T-cell (primary cell): Measurements from ENCODE around the gene ICAM5. TPM values are rescaled to one million over a fixed set of nuclear protein-coding genes. Genes with fewer than 3 reads are reported as not detected.

Experiments
- ATAC-seq, 4 experiments: fragments of 200-7000 bp in 3 of 4; fragments of 150-1000 bp in 1 of 4; cut with Tn5 transposase; replicated peaks in 1 of 4; 1 replicate in 3 of 4; 2 replicates in 1 of 4; pipeline ENCODE4 v1.10.0; 2021; ENCODE audit warnings: moderate library complexity in 3 of 4, mild to moderate bottlenecking in 2 of 4, moderate number of reproducible peaks in 1 of 4
- CTCF ChIA-PET, 2 donors: fragments of 300-600 bp; sonication (Branson Sonifier 250); formaldehyde crosslinking; loops; one replicate each; lab custom pipeline; 2022; ENCODE audit warnings: antibody characterized with exemption in 2 of 2; lab: Charles Lee
- POLR2A ChIA-PET, 2 donors: fragments of 300-600 bp; sonication (Branson Sonifier 250); formaldehyde crosslinking; loops; one replicate each; lab custom pipeline; 2022; ENCODE audit warnings: antibody characterized with exemption in 2 of 2; lab: Charles Lee
- DNase-seq, 35 experiments: peaks; one replicate each; pipeline versions ENCODE4 v3.0.0 to v3.0.0-alpha.2; 2013 to 2023
- H3K27ac ChIP-seq: one replicate; pipeline ENCODE4 v1.5.1; 2013; ENCODE audit warnings: low read length
- H3K27me3 ChIP-seq, 2 experiments: replicated peaks in 1 of 2; 1 replicate in 1 of 2; 2 replicates in 1 of 2; pipeline versions ENCODE4 v1.6.1 to v1.7.0; 2013; ENCODE audit warnings: low read length in 1 of 2, mixed read lengths in 1 of 2; ENCODE audit not compliant: control insufficient read depth in 2 of 2, insufficient read depth in 2 of 2; ENCODE audit errors: extremely low read depth in 1 of 2
- H3K36me3 ChIP-seq, 2 donors: 1 replicate in 1 of 2; 2 replicates in 1 of 2; pipeline versions ENCODE4 v1.6.1 to v1.7.0; 2013; ENCODE audit warnings: low read length in 1 of 2; ENCODE audit not compliant: control insufficient read depth in 2 of 2, insufficient read depth in 1 of 2; ENCODE audit errors: extremely low read depth in 1 of 2
- H3K4me1 ChIP-seq, 2 experiments: 1 replicate in 1 of 2; 2 replicates in 1 of 2; pipeline versions ENCODE4 v1.6.1 to v1.7.0; 2013; ENCODE audit warnings: low read length in 2 of 2, mixed read lengths in 1 of 2; ENCODE audit not compliant: insufficient read depth in 2 of 2, control insufficient read depth in 1 of 2; ENCODE audit errors: extremely low read depth in 1 of 2
- H3K4me3 ChIP-seq, 2 donors: 1 replicate in 1 of 2; 2 replicates in 1 of 2; pipeline versions ENCODE4 v1.5.1 to v1.7.0; 2013; ENCODE audit warnings: mild to moderate bottlenecking in 2 of 2, low read length in 1 of 2, moderate library complexity in 1 of 2; ENCODE audit not compliant: control insufficient read depth in 1 of 2; ENCODE audit errors: extremely low read depth in 1 of 2
- H3K9me3 ChIP-seq: 2 replicates; pipeline ENCODE4 v1.7.0; 2013
- H3K27ac Mint-ChIP-seq, 2 donors: one replicate each; pipeline ENCODE4 v1.8.0; 2020 to 2021; ENCODE audit warnings: mild to moderate bottlenecking in 2 of 2, mixed read lengths in 2 of 2
- H3K27me3 Mint-ChIP-seq, 2 donors: one replicate each; pipeline ENCODE4 v1.8.0; 2021 to 2022; ENCODE audit warnings: mixed read lengths in 2 of 2
- H3K36me3 Mint-ChIP-seq: one replicate; pipeline ENCODE4 v1.8.0; 2021; ENCODE audit warnings: mixed read lengths
- H3K4me1 Mint-ChIP-seq, 3 donors: one replicate each; pipeline ENCODE4 v1.8.0; 2020 to 2022; ENCODE audit warnings: mixed read lengths in 3 of 3, mild to moderate bottlenecking in 1 of 3
- H3K4me3 Mint-ChIP-seq, 3 donors: one replicate each; pipeline ENCODE4 v1.8.0; 2020 to 2022; ENCODE audit warnings: mild to moderate bottlenecking in 3 of 3, mixed read lengths in 3 of 3, moderate library complexity in 3 of 3
- H3K9me3 Mint-ChIP-seq, 3 donors: one replicate each; pipeline ENCODE4 v1.8.0; 2020 to 2022; ENCODE audit warnings: mixed read lengths in 3 of 3
- WGBS: methylation state at CpG from one replicate; pipeline ENCODE4 v1.1.5; 2013; ENCODE audit warnings: missing lambda C conversion rate; ENCODE audit not compliant: insufficient coverage; 5-methylcytosine and 5-hydroxymethylcytosine counted together
- total RNA-seq, 35 experiments: library from RNA in 6 of 35; stranded (reverse) in 6 of 35; fragments of 120-200 nt in 1 of 35; gene quantifications; one replicate each; pipeline versions ENCODE4 v1.2.1 to v1.2.4 and lab custom pipeline; 2013 to 2026

ICAM5 gene
- total RNA-seq, 5 donors from 2014 or later (not counting 1 experiment from before 2014, with no cell fraction given): 0.20 to 1.1 (median 0.59) TPM

DNA sequence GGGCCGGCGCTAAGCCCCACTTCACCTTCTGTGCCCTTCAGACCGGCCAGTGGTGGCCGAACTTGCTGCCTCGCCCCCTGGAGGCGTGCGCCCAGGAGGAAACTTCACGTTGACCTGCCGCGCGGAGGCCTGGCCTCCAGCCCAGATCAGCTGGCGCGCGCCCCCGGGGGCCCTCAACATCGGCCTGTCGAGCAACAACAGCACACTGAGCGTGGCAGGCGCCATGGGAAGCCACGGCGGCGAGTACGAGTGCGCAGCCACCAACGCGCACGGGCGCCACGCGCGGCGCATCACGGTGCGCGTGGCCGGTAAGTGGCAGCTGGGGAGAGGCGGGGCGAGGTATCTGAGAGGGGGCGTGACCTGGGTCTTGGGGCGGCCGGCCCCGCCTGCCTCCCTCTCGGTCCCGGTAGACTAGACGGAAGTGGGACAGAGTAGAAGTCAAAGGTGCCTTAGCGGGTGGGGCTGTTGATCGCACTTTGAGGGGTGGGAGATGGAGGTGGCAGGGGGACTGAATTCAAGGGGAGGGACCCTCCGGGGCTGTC is 5.6 kb downstream of the ICAM5 start:
- DNase-seq: peak in 34 of 35 experiments; percentile 46 to 83 (median 64)
- ChIA-PET POLR2A (no interaction called here), CTCF (no interaction called here)
- peaks cover 11 to 62% of the 10 kb centered on the region in 2 experiments for H3K27me3 ChIP-seq
- H3K4me3 ChIP-seq: peak overlapping the region; percentile 48 to 61
- Mint-ChIP-seq H3K27ac (peak overlapping the region; percentile 52 to 55), H3K36me3 (no peaks in the 10 kb centered on the region), H3K27me3 (peaks cover 31 to 53% of the 10 kb centered on the region in 2 donors), H3K4me1 (peaks cover 34 to 45% (median 42%) of the 10 kb centered on the region in 3 donors), H3K4me3 (peak overlapping the region; percentile 76 to 88 (median 79)), H3K9me3 (no peaks in the 10 kb centered on the region)
- peak; percentile 69 to 78 (median 70) for ATAC-seq
- H3K4me1 ChIP-seq: peaks cover 17 to 58% of the 10 kb centered on the region in 2 experiments
- no peak overlapping the region for H3K27ac ChIP-seq
- 2% methylated on average over 47 of the region's 48 CpGs for whole genome bisulfite sequencing
- no peaks in the 10 kb centered on the region for H3K9me3 ChIP-seq
- no peaks in the 10 kb centered on the region for H3K36me3 ChIP-seq

GRCh38 chr19:10295847-10296591 is 6.3 kb downstream of the ICAM5 start:
- peaks cover 16 to 52% of the 10 kb centered on the region in 2 experiments for H3K4me1 ChIP-seq
- Mint-ChIP-seq H3K4me1 (peaks cover 28 to 39% (median 36%) of the 10 kb centered on the region in 3 donors), H3K36me3 (no peaks in the 10 kb centered on the region), H3K27ac (peak overlapping the region; percentile 52 to 55), H3K27me3 (peaks cover 26 to 47% of the 10 kb centered on the region in 2 donors), H3K9me3 (no peaks in the 10 kb centered on the region), H3K4me3 (peak overlapping the region; percentile 76 to 88 (median 79))
- WGBS: 17% methylated on average over 37 of the region's 58 CpGs
- DNase-seq (no peak), ATAC-seq (no peak)
- peaks cover 9 to 56% of the 10 kb centered on the region in 2 experiments for H3K27me3 ChIP-seq
- H3K27ac ChIP-seq: no peak overlapping the region
- peak overlapping the region; percentile 48 to 61 for H3K4me3 ChIP-seq
- H3K9me3 ChIP-seq: no peaks in the 10 kb centered on the region
- ChIA-PET CTCF (interaction anchor here in 1 of 2 donors (0.6 kb wide), 1 partner anchor 62 kb away, joined by 9 read pairs; no protein-coding TSS in a partner anchor), POLR2A (no interaction called here)
- H3K36me3 ChIP-seq: no peaks in the 10 kb centered on the region

DNA sequence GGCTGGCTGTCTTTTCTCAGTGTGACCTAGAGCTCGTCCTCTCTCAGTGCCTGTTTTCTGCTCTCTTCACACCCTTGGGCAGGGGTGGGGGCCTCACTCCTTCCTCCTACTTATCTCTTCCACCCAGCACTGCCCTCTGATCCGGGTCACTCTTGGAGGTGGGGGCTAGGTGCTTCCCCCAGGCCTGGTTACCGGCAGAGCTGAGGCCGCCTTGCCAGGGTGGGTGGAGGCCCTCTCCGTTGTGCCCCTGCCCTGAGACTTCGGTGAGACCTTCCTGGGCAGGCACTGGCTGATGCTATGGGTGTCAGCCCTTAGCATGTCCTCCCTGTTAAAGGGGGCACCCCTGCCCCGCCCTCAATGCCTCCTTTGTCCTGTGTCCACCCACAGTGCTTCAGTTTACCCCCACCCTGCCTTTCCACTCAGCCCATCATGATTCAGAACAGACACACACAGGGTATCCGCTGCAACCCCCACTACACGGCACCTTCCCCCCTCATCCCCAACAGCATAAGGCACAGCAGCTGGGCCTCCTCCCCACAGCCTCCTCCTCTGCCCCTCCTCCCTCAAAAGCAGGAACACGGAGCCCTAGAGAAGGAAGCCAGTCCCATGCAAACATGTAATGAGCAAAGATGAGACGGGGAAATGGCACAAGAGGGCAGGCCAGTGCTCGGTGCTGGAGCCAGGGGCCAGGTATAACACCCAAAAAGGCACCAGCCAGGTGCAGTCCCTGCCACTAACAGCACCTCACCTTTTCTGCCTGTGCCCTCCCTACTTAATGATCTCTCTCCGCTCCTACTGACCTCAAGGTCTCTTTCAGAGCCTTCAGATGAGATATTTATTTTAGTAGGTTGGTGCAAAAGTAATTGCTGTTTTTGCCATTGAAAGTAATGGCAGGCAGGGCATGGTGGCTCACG is 10.1 kb downstream of the ICAM5 start:
- 47% methylated on average over 10 of the region's 14 CpGs for WGBS
- Mint-ChIP-seq H3K27me3 (peaks cover 10 to 11% of the 10 kb centered on the region in 2 donors), H3K4me3 (no peak overlapping the region), H3K27ac (no peak overlapping the region), H3K9me3 (no peaks in the 10 kb centered on the region), H3K36me3 (no peaks in the 10 kb centered on the region), H3K4me1 (peaks cover 7 to 12% (median 8%) of the 10 kb centered on the region in 3 donors)
- Histone ChIP-seq H3K27ac (no peak overlapping the region), H3K27me3 (peaks cover 3 to 22% of the 10 kb centered on the region in 2 experiments), H3K4me1 (peaks cover 6 to 14% of the 10 kb centered on the region in 2 experiments), H3K36me3 (no peaks in the 10 kb centered on the region), H3K4me3 (no peak overlapping the region), H3K9me3 (no peaks in the 10 kb centered on the region)
- ChIA-PET CTCF (no interaction called here), POLR2A (no interaction called here)
- ATAC-seq: no peak
- DNase-seq: no peak

DNA sequence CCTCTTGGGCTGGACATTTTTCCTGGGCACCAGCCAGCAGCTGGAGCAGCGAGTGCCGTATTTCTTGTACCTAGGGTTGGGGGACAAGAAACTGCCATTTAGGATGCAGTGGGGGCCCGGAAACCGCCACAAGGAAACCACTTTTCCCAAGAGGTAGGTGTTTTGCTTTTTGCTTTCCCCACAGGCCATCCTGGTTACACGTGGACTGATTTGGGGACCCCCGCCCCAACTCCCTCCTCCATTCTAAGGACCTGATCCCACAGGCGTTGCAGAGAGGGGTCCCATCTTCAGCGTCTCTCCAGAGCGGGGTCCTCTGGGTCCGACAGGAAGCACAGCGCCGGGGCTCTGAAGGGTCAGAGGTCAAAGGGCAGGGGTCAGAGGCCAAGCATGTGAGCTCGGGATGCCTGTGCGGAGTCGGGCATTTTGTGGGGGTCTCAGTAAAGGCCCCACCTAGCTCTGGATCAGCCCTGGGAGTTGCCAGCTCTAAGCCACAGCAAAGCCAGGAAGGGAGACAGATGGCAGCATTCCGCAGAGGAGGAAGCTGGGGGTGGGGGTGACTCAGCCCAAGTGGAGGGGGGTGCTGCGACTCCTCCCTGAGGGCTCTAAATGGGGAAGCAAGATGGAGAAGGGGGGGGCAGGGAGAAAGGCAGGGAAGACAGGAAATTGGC is 15.5 kb downstream of the ICAM5 start:
- Mint-ChIP-seq H3K36me3 (no peaks in the 10 kb centered on the region), H3K4me1 (no peaks in the 10 kb centered on the region), H3K4me3 (no peak overlapping the region), H3K9me3 (no peaks in the 10 kb centered on the region), H3K27ac (no peak overlapping the region), H3K27me3 (no peaks in the 10 kb centered on the region)
- CTCF ChIA-PET: no interaction called here
- H3K27ac ChIP-seq: no peak overlapping the region
- 69% methylated on average over 9 of the region's 17 CpGs for WGBS
- H3K4me3 ChIP-seq: no peak overlapping the region
- H3K27me3 ChIP-seq: peaks cover 0 to 5% of the 10 kb centered on the region in 2 experiments
- DNase-seq: peak in 1 of 35 experiments; percentile 17
- H3K9me3 ChIP-seq: no peaks in the 10 kb centered on the region
- POLR2A ChIA-PET: no interaction called here
- peaks cover 0 to 3% of the 10 kb centered on the region in 2 donors for H3K36me3 ChIP-seq
- no peaks in the 10 kb centered on the region for H3K4me1 ChIP-seq
- no peak for ATAC-seq

- no peak overlapping the region for H3K27ac ChIP-seq
- no peaks in the 10 kb centered on the region for H3K9me3 ChIP-seq
- H3K27ac Mint-ChIP-seq: no peak overlapping the region
- no peaks in the 10 kb centered on the region for H3K4me1 ChIP-seq
- ATAC-seq: no peak
- no peak overlapping the region for H3K4me3 ChIP-seq
- no peaks in the 10 kb centered on the region for H3K4me1 Mint-ChIP-seq
- no peaks in the 10 kb centered on the region for H3K9me3 Mint-ChIP-seq
- H3K36me3 ChIP-seq: peaks cover 0 to 5% of the 10 kb centered on the region in 2 donors
- POLR2A ChIA-PET: no interaction called here
- peaks cover 0 to 5% of the 10 kb centered on the region in 2 experiments for H3K27me3 ChIP-seq
- 80% methylated on average over 1 of the region's 5 CpGs for whole genome bisulfite sequencing
- no peak for DNase-seq
- no peak overlapping the region for H3K4me3 Mint-ChIP-seq
- no peaks in the 10 kb centered on the region for H3K27me3 Mint-ChIP-seq
- CTCF ChIA-PET: no interaction called here
- H3K36me3 Mint-ChIP-seq: no peaks in the 10 kb centered on the region
These were observed 16.6 kb downstream of the ICAM5 start for GRCh38 chr19:10306327-10306726.
